ENCODE measurements around the gene KIF27.
"Not testable (repeated sequence)": the region's sequence is repeated elsewhere in the genome, so short reads cannot be mapped to it uniquely, and the experiment has no call there.

KIF27 gene

GRCh38 chr9:83920927-83921707, at the start of gene KIF27:
Gene KIF27 (minus strand): TSS chr9:83921432. CDS start chr9:83915591, 5,841 bp downstream.
- DNase-seq, result peak; percentile 96

GRCh38 chr9:83969602-83970001, 48.4 kb upstream of the KIF27 start:
- no peak for DNase-seq

- no peak for DNase-seq
Measured at GRCh38 chr9:83967073-83967472, 45.8 kb upstream of the KIF27 start.

GRCh38 chr9:83966209-83966582, 45.0 kb upstream of the KIF27 start:
- no peak for DNase-seq

- DNase-seq, result no peak
Measured at GRCh38 chr9:83965350-83966208, 44.3 kb upstream of the KIF27 start.

- DNase-seq, result no peak
Measured at GRCh38 chr9:83964973-83965349, 43.7 kb upstream of the KIF27 start.

GRCh38 chr9:83962165-83962564, 40.9 kb upstream of the KIF27 start:
- DNase-seq, result no peak

GRCh38 chr9:83960991-83961390, 39.8 kb upstream of the KIF27 start:
- no peak for DNase-seq

- no peak for DNase-seq
Measured at GRCh38 chr9:83959061-83959460, 37.8 kb upstream of the KIF27 start.

GRCh38 chr9:83957248-83957513, 35.9 kb upstream of the KIF27 start:
- DNase-seq, result no peak

- peak; percentile 52 for DNase-seq
Measured at GRCh38 chr9:83956436-83957247, 35.4 kb upstream of the KIF27 start.

GRCh38 chr9:83956086-83956435, 34.8 kb upstream of the KIF27 start:
- peak; percentile 52 for DNase-seq

GRCh38 chr9:83948096-83948495, 26.9 kb upstream of the KIF27 start:
- DNase-seq, result not testable (repeated sequence)

GRCh38 chr9:83940590-83941303, 19.5 kb upstream of the KIF27 start:
- no peak for DNase-seq

- DNase-seq, result peak; percentile 28
Measured at GRCh38 chr9:83937861-83938455, 16.7 kb upstream of the KIF27 start.

- no peak for DNase-seq
Measured at GRCh38 chr9:83936523-83936922, 15.3 kb upstream of the KIF27 start.

- no peak for DNase-seq
Measured at GRCh38 chr9:83935276-83935935, 14.2 kb upstream of the KIF27 start.

GRCh38 chr9:83934569-83935275, 13.5 kb upstream of the KIF27 start:
- DNase-seq, result no peak

- DNase-seq, result no peak
Measured at GRCh38 chr9:83933790-83934189, 12.6 kb upstream of the KIF27 start.

GRCh38 chr9:83932851-83933250, 11.6 kb upstream of the KIF27 start:
- DNase-seq, result no peak

- no peak for DNase-seq
Measured at GRCh38 chr9:83932011-83932410, 10.8 kb upstream of the KIF27 start.
